Progenitor cell of endocrine pancreas (in vitro differentiated cells): ENCODE measurements around the gene SLC35F6. TPM values are rescaled to one million over a fixed set of nuclear protein-coding genes. Genes with fewer than 3 reads are reported as not detected.

Experiments
- DNase-seq: peaks from one replicate; pipeline ENCODE4 v3.0.0; 2021; ENCODE audit warnings: low spot score; ENCODE audit not compliant: unreplicated experiment
- H3K27ac Mint-ChIP-seq: 2 replicates; pipeline ENCODE4 v1.8.0; 2021; ENCODE audit warnings: mild to moderate bottlenecking, moderate library complexity, mixed read lengths
- H3K27me3 Mint-ChIP-seq: 2 replicates; pipeline ENCODE4 v1.8.0; 2021; ENCODE audit warnings: mixed read lengths
- H3K36me3 Mint-ChIP-seq: 2 replicates; pipeline ENCODE4 v1.8.0; 2022; ENCODE audit warnings: mixed read lengths; ENCODE audit not compliant: insufficient read depth
- H3K4me1 Mint-ChIP-seq: 2 replicates; pipeline ENCODE4 v1.8.0; 2021; ENCODE audit warnings: low read depth, mixed read lengths
- H3K4me3 Mint-ChIP-seq: 2 replicates; pipeline ENCODE4 v1.8.0; 2021; ENCODE audit warnings: low read depth, mild to moderate bottlenecking, moderate library complexity, mixed read lengths
- H3K9me3 Mint-ChIP-seq: 2 replicates; pipeline ENCODE4 v1.8.0; 2021; ENCODE audit warnings: low read depth, mixed read lengths
- total RNA-seq: library from RNA; stranded (reverse); gene quantifications from 2 replicates; pipeline ENCODE4 v1.2.1, GENCODE V29; 2021
- TF ChIP-seq, protein P1 (sequence below): fragments of 200-600 bp; sonication (generic); IDR thresholded peaks from one replicate; pipeline ENCODE4 v1.5.0; 2021; ENCODE audit warnings: antibody characterized with exemption, mild to moderate bottlenecking; ENCODE audit not compliant: unreplicated experiment

Gene SLC35F6
- total RNA-seq, 1 donor from 2014 or later, result 19.9 TPM

DNA sequence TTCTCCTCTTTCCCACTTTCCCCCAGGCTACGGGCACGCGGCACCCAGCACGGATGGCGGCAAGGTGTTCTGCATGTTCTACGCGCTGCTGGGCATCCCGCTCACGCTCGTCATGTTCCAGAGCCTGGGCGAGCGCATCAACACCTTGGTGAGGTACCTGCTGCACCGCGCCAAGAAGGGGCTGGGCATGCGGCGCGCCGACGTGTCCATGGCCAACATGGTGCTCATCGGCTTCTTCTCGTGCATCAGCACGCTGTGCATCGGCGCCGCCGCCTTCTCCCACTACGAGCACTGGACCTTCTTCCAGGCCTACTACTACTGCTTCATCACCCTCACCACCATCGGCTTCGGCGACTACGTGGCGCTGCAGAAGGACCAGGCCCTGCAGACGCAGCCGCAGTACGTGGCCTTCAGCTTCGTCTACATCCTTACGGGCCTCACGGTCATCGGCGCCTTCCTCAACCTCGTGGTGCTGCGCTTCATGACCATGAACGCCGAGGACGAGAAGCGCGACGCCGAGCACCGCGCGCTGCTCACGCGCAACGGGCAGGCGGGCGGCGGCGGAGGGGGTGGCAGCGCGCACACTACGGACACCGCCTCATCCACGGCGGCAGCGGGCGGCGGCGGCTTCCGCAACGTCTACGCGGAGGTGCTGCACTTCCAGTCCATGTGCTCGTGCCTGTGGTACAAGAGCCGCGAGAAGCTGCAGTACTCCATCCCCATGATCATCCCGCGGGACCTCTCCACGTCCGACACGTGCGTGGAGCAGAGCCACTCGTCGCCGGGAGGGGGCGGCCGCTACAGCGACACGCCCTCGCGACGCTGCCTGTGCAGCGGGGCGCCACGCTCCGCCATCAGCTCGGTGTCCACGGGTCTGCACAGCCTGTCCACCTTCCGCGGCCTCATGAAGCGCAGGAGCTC lies 36.2 kb upstream of the SLC35F6 start:
- TF ChIP-seq, protein P1, sequence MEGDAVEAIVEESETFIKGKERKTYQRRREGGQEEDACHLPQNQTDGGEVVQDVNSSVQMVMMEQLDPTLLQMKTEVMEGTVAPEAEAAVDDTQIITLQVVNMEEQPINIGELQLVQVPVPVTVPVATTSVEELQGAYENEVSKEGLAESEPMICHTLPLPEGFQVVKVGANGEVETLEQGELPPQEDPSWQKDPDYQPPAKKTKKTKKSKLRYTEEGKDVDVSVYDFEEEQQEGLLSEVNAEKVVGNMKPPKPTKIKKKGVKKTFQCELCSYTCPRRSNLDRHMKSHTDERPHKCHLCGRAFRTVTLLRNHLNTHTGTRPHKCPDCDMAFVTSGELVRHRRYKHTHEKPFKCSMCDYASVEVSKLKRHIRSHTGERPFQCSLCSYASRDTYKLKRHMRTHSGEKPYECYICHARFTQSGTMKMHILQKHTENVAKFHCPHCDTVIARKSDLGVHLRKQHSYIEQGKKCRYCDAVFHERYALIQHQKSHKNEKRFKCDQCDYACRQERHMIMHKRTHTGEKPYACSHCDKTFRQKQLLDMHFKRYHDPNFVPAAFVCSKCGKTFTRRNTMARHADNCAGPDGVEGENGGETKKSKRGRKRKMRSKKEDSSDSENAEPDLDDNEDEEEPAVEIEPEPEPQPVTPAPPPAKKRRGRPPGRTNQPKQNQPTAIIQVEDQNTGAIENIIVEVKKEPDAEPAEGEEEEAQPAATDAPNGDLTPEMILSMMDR, result no peak
- Mint-ChIP-seq H3K36me3 (no peaks in the 10 kb centered on the region), H3K4me3 (no peak overlapping the region), H3K4me1 (peaks cover 2% of the 10 kb centered on the region), H3K27ac (no peak overlapping the region), H3K27me3 (peaks cover 25% of the 10 kb centered on the region), H3K9me3 (no peaks in the 10 kb centered on the region)
- no peak for DNase-seq

DNA sequence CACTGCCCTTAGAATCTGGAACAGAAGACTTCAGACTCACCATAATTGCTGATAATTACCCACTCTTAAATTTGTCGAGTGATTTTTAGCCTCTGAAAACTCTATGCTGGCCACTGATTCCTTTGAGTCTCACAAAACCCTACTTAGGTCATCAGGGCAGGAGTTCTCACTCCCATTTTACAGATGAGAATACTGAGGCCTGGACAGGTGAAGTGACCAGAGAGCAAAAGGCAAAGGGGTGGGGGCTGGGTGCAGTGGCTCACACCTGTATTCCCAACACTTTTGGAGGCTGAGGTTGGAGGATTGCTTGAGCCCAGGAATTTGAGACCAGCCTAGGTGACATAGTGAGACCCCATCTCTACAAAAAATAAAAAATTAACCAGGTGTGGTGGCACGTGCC lies 34.8 kb upstream of the SLC35F6 start:
- no peaks in the 10 kb centered on the region for H3K9me3 Mint-ChIP-seq

DNA sequence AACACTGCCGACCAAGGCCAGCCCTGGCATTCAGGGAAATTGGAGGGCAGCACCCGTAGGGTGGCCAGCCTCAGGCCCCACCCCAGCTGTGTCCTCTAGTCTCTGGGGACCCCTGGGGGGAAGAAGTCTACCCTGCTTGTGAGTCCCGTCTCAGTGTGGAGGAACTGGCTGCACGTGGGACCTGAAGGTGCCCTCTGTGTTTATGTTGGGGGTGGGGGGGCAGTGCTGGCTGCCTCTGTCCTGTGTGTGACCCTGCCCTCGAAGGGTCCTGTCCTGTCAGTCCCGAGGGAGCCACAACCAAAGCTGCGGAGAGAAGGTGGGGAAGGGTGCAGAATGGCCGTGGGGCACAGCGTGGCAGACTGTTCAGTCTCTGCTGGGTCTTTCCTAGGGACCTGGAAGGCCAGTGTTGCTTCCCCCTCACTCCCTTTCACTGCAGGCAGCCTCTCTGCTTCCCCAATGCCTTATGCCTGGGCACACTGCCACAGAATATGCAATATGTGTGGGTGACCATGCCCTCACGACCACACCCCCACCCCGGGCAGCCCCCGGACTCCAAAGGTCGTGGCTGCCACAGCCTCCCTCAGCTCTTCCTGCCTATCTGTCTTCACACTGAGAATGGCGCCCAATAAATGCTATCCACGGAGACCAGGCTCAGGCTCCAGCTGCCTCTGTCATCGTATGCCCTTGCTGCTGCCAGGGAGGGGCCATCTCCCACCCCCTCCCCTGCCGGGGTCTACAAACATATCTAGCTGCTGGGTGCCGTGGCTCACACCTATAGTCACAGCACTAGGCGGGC lies 33.3 kb upstream of the SLC35F6 start:
- peaks cover 21% of the 10 kb centered on the region for H3K27me3 Mint-ChIP-seq
- TF ChIP-seq, protein P1, result no peak
- no peaks in the 10 kb centered on the region for H3K36me3 Mint-ChIP-seq
- no peak overlapping the region for H3K4me3 Mint-ChIP-seq
- H3K4me1 Mint-ChIP-seq, result peaks cover 2% of the 10 kb centered on the region
- no peaks in the 10 kb centered on the region for H3K9me3 Mint-ChIP-seq
- DNase-seq, result no peak
- H3K27ac Mint-ChIP-seq, result no peak overlapping the region

More for the DNA sequence above, 34.8 kb upstream of the SLC35F6 start:
- DNase-seq, result no peak
- H3K4me3 Mint-ChIP-seq, result no peak overlapping the region
- H3K36me3 Mint-ChIP-seq, result no peaks in the 10 kb centered on the region
- TF ChIP-seq, protein P1, result no peak
- H3K27ac Mint-ChIP-seq, result no peak overlapping the region
- peaks cover 27% of the 10 kb centered on the region for H3K27me3 Mint-ChIP-seq
- H3K4me1 Mint-ChIP-seq, result peaks cover 2% of the 10 kb centered on the region

DNA sequence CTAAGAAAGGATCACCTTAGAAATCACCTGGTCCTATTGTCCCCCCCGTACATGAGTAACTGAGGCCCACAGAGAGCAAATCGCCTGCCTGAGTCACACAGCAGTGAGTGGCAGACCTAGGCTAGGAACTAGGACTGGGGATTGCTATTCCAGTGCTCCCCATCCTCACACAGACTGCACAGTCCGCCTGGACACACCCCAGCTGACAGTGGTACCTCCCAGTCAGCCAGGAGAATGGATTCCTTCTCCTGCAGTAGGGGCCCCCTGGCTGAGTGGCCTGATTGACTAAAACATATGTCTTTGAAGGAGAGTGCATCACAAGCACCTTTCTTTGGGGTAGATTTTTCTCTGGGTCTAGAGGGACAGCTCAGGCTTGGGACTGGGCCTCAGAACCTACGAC lies 32.4 kb upstream of the SLC35F6 start:
- TF ChIP-seq, protein P1, result no peak
- no peaks in the 10 kb centered on the region for H3K36me3 Mint-ChIP-seq
- H3K27me3 Mint-ChIP-seq, result peaks cover 19% of the 10 kb centered on the region
- no peak overlapping the region for H3K27ac Mint-ChIP-seq
- H3K4me1 Mint-ChIP-seq, result peaks cover 2% of the 10 kb centered on the region
- no peak overlapping the region for H3K4me3 Mint-ChIP-seq
- no peaks in the 10 kb centered on the region for H3K9me3 Mint-ChIP-seq
- no peak for DNase-seq

DNA sequence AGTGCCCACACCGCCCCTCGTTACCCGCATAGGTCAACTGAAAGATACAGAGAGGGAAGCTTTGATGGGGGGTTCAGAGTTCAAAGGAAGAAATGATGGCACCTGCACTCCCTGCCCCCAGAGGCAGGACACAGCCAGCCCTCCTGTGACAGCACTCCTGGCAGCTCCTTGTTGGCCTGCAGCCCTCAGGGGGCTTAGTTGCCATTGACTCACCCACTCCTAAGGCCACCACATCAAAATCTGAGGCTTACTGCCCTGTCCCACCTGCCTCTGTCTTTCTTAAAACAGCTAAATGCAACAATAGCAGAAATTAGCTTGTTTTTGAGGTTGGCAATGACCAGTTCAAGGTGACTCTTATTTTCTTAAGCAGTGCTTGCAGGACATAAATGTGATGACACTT lies 31.6 kb upstream of the SLC35F6 start:
- H3K4me3 Mint-ChIP-seq, result no peak overlapping the region
- H3K4me1 Mint-ChIP-seq, result peaks cover 2% of the 10 kb centered on the region
- H3K36me3 Mint-ChIP-seq, result no peaks in the 10 kb centered on the region
- DNase-seq, result no peak
- no peak overlapping the region for H3K27ac Mint-ChIP-seq
- H3K27me3 Mint-ChIP-seq, result peaks cover 19% of the 10 kb centered on the region
- TF ChIP-seq, protein P1, result no peak
- no peaks in the 10 kb centered on the region for H3K9me3 Mint-ChIP-seq
